ENCODE results near the gene SEC16A. TPM values are rescaled to one million over a fixed set of nuclear protein-coding genes. Genes with fewer than 3 reads are reported as not detected.
"Not testable (repeated sequence)": the region's sequence is repeated elsewhere in the genome, so short reads cannot be mapped to it uniquely, and the experiment has no call there.

The SEC16A gene
- total RNA-seq, 8 experiments from 2014 or later = 21.8 to 59.1 (median 35.0) TPM

DNA sequence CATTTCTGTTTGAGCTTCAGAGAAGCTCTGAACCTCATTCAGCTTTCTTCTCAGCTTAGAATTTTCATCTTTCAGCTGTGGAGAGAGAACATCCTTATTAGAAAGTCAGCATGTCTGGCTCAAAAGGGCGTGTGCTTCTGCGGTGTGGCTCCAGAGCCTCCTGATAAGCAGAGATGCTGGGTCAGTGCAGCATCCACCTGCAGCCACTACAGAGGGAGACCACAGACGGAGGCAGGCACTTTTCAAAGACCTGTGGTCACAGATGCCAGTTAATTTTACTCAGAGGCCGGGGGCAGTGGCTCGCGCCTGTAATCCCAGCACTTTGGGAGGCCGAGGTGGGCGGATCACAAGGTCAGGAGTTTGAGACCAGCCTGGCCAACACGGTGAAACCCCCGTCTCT is 76.9 kb downstream of the SEC16A start:
- H3K4me1 ChIP-seq (replicated peaks in 1 of 2); H3K4me3 ChIP-seq; H3K27ac ChIP-seq; in situ Hi-C loops (cut with MboI; ENCODE audit: low pct_unique_long_range_greater_than_20kb in 2 of 9, low sequenced_read_pairs in 9 of 9, unreplicated experiment in 9 of 9); ATAC-seq (replicated peaks in 6 of 8): not testable (repeated sequence)
- 95 to 100% (median 100%) methylated on average over 2 to 7 of the region's 10 CpGs; no CpG with 5 or more reads in 7 of the 10 experiments for WGBS, 10 experiments

DNA sequence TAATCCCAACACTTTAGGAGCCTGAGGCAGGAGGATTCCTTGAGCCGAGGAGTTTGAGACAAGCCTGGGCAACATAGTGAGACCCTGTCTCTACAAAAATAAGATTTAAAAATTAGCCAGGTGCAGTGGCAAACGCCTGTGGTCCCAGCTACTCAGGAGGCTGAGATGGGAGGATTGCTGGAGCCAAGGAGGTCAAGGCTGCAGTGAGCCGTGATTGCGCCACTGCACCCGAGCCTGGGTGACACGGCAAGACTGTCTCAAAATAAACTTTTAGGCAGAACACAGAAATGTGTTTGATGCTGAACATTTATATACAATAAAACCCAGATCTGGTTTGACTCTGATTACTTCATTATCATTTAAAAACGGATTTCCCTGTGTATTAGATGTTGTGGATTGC is 77.4 kb downstream of the SEC16A start:
- Histone ChIP-seq H3K27ac (no peak overlapping the region), H3K4me3 (no peak overlapping the region), H3K4me1 (replicated peaks in 1 of 2) (peaks cover 9 to 11% of the 10 kb centered on the region in 2 donors)
- no peak for ATAC-seq (replicated peaks in 6 of 8)
- 20 to 100% (median 67%) methylated on average over 1 to 6 of the region's 7 CpGs; no CpG with 5 or more reads in 1 of the 10 experiments for WGBS, 10 experiments
- in situ Hi-C loops (cut with MboI; ENCODE audit: low pct_unique_long_range_greater_than_20kb in 2 of 9, low sequenced_read_pairs in 9 of 9, unreplicated experiment in 9 of 9) = no loop called here

DNA sequence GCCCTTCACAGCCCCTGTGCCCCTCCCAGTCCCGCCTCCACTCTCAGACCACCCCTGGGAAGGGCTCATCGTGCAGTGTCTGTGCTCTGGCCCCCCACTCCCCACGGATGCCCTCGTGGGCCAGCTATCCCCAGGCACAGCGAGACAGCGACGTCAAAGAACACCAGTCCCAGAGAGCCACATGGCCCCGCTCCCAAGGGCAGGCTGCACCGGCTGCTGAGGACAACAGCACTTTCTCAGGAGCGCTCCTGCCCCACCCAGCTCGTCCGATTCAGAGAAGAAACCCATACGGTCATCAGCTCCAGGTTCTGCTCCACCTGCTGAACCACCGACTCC is 78.1 kb downstream of the SEC16A start:
- 95 to 100% (median 100%) methylated on average over 1 to 8 of the region's 14 CpGs; no CpG with 5 or more reads in 5 of the 10 experiments for WGBS, 10 experiments
- H3K4me3 ChIP-seq = no peak overlapping the region

DNA sequence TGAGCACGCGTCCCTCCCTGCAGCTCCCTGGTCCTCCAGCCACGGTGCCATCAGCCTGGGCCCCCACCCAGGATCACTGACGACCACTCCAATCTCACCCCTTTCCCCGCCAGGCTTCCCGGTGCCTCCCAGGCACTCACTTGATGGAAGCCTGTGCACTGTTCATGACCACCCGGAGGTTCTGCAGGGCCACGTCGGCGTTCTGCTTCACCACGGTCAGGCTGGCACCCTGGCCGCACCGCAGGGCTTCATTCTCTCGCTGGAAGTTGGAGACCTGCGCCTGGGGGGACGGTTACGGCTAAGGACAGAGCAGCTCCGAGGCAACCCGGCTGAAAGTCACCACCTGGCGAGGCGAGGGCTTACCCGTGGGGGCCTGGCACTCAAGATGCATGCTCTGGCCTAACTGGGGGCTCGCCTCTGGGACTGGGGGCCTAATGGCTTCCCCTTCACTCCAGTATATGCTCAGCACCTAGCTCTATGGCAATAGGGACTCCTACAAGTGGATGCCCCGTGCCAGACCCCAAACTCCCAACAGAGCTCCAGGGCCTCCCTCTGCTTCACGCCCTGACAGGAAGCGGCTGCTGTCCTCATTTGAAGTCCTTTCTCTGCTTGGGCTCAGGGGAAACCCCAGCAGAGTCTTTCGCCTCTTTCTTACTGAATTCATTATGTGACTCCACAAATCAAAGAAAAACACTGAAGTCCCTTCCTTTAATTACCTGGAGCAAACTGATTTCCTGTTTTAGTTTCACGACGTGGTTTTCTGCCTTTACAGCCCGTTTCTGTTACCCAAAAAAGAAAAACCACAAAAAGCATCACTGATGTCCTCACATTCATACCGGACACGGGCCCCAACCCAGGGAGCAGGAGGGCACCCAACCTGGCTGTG is 78.7 kb downstream of the SEC16A start:
- H3K27ac ChIP-seq = no peak overlapping the region
- no peak for ATAC-seq (replicated peaks in 6 of 8)
- no peak overlapping the region for H3K4me3 ChIP-seq
- 89 to 100% (median 93%) methylated on average over 2 to 9 of the region's 32 CpGs; no CpG with 5 or more reads in 3 of the 10 experiments for WGBS, 10 experiments
- in situ Hi-C loops (cut with MboI; ENCODE audit: low pct_unique_long_range_greater_than_20kb in 2 of 9, low sequenced_read_pairs in 9 of 9, unreplicated experiment in 9 of 9) = no loop called here
- H3K4me1 ChIP-seq (replicated peaks in 1 of 2) = peaks cover 8 to 9% of the 10 kb centered on the region in 2 donors

More for the DNA sequence above, 78.1 kb downstream of the SEC16A start:
- no peak overlapping the region for H3K27ac ChIP-seq
- peaks cover 12 to 14% of the 10 kb centered on the region in 2 donors for H3K4me1 ChIP-seq (replicated peaks in 1 of 2)
- in situ Hi-C loops (cut with MboI; ENCODE audit: low pct_unique_long_range_greater_than_20kb in 2 of 9, low sequenced_read_pairs in 9 of 9, unreplicated experiment in 9 of 9) = no loop called here
- no peak for ATAC-seq (replicated peaks in 6 of 8)

DNA sequence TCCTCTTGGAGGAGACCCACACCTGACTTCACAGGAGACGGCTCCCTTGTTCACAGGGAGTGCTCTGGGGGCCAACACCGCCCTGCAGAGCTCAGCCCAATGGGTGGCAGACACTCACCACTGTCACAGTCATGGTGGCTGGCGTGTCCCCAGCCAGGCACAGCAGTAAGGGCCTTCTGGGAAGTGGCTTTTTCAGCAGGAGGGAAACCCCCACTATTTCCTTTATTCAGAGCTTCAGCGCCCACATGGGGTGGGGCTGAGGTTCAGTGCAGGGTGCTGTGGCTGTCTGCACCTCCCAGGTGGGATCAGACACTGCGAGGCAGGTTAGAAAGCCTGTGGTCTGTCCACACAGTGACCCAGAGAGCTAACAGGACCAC is 79.3 kb downstream of the SEC16A start:
- H3K4me1 ChIP-seq (replicated peaks in 1 of 2) = peaks cover 11 to 13% of the 10 kb centered on the region in 2 donors
- WGBS, 10 experiments = no CpG with 5 or more reads among the region's 5 CpGs
- ATAC-seq (replicated peaks in 6 of 8) = no peak
- in situ Hi-C loops (cut with MboI; ENCODE audit: low pct_unique_long_range_greater_than_20kb in 2 of 9, low sequenced_read_pairs in 9 of 9, unreplicated experiment in 9 of 9) = no loop called here
- no peak overlapping the region for H3K27ac ChIP-seq
- H3K4me3 ChIP-seq = no peak overlapping the region

DNA sequence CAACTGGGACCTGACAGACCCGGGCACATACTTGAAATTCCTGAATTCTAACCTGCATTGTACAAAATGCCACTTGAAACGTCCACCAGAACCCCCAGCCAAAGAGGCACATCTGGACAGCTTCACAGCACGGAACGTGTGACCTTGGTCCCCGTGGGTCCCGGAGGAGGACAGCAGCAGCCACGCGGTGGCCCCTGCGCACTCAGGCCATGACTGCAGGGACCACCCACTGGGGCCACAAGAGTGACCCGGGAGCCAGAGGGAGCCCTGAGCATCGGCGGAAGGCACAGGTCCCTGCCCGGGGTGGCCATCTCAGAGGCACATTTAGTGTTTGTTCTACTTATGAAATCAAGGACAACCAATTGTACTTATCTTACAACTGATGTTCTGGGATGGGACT is 80.8 kb downstream of the SEC16A start:
- Histone ChIP-seq H3K4me3 (no peak overlapping the region), H3K4me1 (replicated peaks in 1 of 2) (peaks cover 11 to 15% of the 10 kb centered on the region in 2 donors), H3K27ac (no peak overlapping the region)
- in situ Hi-C loops (cut with MboI; ENCODE audit: low pct_unique_long_range_greater_than_20kb in 2 of 9, low sequenced_read_pairs in 9 of 9, unreplicated experiment in 9 of 9) = no loop called here
- no peak for ATAC-seq (replicated peaks in 6 of 8)
- WGBS, 10 experiments = 52 to 92% (median 80%) methylated on average over 1 to 9 of the region's 13 CpGs; no CpG with 5 or more reads in 3 of the 10 experiments

DNA sequence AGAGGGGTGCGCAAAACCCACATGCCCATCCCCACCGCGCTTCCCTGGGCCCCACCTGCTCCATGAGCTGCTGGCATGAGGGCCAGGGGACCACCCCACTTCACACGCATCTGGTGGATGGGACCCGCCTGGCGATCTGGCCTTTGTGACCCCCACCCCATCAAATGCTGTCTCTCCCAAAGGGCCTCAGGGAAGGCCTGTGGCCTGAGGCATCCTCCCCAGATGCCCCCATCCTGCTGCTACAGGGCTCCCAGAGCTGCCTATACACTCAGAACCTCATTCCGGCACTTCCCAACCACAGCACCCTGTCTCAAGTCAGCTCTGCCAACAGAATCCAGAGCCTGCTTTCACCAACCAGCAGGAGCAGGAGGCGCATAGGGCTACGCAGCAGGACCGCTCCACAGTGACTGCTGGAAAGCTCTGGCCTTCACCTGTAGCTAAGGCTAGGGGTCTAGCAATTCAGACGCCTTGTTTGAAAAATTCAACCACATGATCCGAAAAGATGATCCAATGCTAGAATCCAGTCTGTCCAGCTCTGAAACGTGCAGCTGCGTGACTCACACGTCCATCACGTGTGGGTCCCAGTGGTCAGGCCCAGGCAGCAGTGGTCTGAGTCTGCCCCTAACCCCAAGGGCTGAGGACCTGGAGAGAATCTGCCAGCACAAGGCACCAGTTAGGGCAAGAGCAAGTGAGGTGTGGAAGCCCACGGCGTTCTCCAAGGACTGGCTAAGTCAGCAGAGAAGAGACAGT is 81.5 kb downstream of the SEC16A start:
- Histone ChIP-seq H3K27ac (no peak overlapping the region), H3K4me1 (replicated peaks in 1 of 2) (peaks cover 11 to 15% of the 10 kb centered on the region in 2 donors), H3K4me3 (no peak overlapping the region)
- 60 to 100% (median 91%) methylated on average over 2 to 10 of the region's 18 CpGs; no CpG with 5 or more reads in 2 of the 10 experiments for WGBS, 10 experiments
- ATAC-seq (replicated peaks in 6 of 8) = no peak
- in situ Hi-C loops (cut with MboI; ENCODE audit: low pct_unique_long_range_greater_than_20kb in 2 of 9, low sequenced_read_pairs in 9 of 9, unreplicated experiment in 9 of 9) = no loop called here

DNA sequence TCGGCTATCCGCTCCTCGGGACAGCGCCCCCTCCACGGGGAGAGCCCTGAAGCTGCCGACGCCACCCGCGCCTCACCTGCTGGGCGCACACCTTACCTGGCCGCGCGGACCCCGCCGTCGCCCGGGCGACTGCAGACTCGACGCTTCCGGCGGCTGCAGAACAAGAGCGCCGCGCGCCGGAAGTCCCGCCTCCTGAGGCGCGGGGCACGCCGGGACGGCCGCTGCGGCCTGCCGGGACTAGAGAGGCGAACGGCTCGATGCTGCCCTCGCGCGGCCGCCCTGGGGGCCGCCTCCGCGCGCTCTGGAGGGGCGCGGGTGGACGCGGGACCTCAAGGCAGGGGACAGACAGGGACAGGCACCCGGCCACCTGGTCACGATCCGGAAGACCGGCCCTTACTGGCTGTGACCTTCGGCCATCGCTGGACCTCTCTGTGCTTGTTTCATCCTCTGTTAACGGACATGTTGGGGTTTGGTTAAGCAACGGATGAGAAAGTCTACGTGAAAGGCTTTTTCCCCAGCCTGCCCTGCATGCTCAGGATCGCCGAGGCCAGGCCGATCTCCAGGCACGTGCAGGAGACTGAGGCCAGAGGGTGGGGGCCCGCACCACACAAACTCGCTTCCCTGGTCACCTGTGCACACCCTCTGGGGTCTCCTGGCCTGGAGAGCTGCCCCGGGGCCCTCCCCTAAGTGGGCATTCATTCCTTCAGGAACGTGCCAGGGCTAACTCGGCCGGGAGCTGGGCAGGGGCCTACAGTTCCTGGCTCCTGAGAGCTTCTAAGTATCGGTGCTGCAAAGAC is 82.6 kb downstream of the SEC16A start, which contains the start of gene SNAPC4:
Gene SNAPC4 (minus strand): TSS at position 133 of the 797 bp plus-strand sequence. CDS start 1,742 bp downstream, outside the sequence.
- ATAC-seq (replicated peaks in 6 of 8) = peak; percentile 75 to 95 (median 90)
- in situ Hi-C loops (cut with MboI; ENCODE audit: low pct_unique_long_range_greater_than_20kb in 2 of 9, low sequenced_read_pairs in 9 of 9, unreplicated experiment in 9 of 9) = no loop called here
- H3K4me3 ChIP-seq = peak within 1 kb of the TSS; percentile 70 to 96 (median 95)
- H3K27ac ChIP-seq = peak within 1 kb of the TSS; percentile 62 to 78
- WGBS, 10 experiments = 0 to 30% (median 7%) methylated on average over 1 to 16 of the region's 71 CpGs; no CpG with 5 or more reads in 3 of the 10 experiments
- peaks cover 11 to 15% of the 10 kb centered on the region in 2 donors for H3K4me1 ChIP-seq (replicated peaks in 1 of 2)

DNA sequence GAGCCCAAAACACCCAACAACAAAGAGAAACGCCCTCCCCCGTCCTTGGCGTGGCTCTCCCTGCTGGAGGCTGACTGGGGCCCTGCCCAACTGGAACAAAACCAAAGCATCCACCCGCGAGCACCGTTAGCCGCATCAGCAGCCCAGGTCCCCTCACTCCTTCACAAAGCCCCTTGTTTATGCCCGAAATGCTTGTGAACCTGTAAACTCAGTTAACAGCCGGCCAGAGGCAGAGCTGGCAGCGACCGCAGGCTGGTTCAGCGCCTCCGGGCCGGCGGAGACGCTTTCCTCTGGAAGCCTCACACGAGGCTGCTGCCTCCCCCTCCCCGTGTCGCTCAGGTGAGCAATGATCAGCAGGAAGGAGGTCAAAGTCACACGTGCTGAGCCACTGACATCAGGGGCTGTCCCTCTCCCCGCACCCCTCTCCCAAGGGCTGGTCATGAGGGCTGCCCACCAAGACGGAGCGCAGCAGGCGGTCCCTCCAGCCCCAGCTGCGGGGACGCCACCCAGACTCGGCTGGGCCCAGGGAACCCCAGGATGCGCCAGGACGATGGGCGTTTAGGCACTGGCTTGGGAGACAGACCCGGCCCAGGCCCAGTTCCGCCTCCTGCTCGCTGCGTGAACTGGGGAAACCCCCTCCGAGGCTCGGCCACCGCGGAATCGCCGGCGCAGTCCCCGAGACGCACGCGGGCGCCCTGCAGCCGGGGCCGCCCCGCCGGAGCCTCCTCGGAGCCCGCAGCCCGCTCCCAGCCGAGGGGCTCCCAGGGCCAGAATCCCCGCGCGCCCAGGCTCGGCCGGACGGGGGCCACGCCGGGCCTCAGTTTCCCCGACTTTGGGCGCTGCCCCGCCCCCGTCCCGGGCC is 83.4 kb downstream of the SEC16A start:
- peak overlapping the region; percentile 70 to 96 (median 95) for H3K4me3 ChIP-seq
- 0 to 20% (median 2%) methylated on average over 1 to 10 of the region's 67 CpGs; no CpG with 5 or more reads in 2 of the 10 experiments for WGBS, 10 experiments
- in situ Hi-C loops (cut with MboI; ENCODE audit: low pct_unique_long_range_greater_than_20kb in 2 of 9, low sequenced_read_pairs in 9 of 9, unreplicated experiment in 9 of 9) = no loop called here
- peaks cover 11 to 15% of the 10 kb centered on the region in 2 donors for H3K4me1 ChIP-seq (replicated peaks in 1 of 2)
- ATAC-seq (replicated peaks in 6 of 8) = peak; percentile 18 to 49 (median 36)
- peak overlapping the region; percentile 62 to 78 for H3K27ac ChIP-seq

DNA sequence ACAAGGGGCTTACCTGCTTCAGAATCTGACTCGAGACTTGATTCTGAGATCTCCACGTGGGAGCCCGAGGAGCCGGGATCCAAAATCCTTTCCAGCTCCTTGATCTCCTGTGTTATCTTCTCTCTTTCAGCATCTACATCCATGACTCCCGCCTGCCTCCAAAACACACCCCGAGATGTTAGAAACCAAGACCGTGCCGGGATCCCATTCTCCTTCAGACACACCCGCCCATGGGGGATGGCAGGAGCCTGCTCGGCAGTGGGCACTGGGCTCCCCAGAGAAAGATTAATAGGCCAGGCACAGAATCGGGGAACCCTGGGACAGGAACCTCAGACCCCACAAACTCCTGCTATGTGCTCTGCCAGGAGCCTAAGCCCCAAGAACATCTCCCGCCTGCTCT is 84.6 kb downstream of the SEC16A start:
- Histone ChIP-seq H3K27ac (no peak overlapping the region), H3K4me3 (peak overlapping the region in 1 of 5 donors; percentile 95), H3K4me1 (replicated peaks in 1 of 2) (peaks cover 11 to 15% of the 10 kb centered on the region in 2 donors)
- in situ Hi-C loops (cut with MboI; ENCODE audit: low pct_unique_long_range_greater_than_20kb in 2 of 9, low sequenced_read_pairs in 9 of 9, unreplicated experiment in 9 of 9) = no loop called here
- WGBS, 10 experiments = 85 to 100% (median 99%) methylated on average over 3 to 9 of the region's 12 CpGs; no CpG with 5 or more reads in 6 of the 10 experiments
- ATAC-seq (replicated peaks in 6 of 8) = no peak

DNA sequence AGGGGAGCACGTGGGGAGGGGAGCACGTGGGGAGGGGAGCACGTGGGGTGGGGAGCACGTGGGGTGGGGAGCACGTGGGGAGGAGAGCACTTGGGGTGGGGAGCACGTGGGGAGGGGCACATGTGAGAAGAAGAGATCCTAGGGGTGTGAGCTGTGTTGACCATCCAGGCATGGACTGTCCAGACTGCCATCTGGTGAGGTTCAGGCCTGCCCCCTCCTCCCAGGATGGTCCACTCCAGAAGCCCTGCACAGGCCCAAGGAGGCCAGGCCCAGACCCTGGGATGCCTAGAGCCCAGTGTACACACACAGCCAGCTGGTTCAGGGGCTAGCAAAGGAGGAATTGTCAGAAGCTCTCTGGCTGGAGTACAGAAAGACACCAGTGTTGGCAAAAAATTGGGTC is 85.2 kb downstream of the SEC16A start:
- WGBS, 10 experiments = no CpG with 5 or more reads among the region's 6 CpGs
- no peak overlapping the region for H3K4me3 ChIP-seq
- no peak overlapping the region for H3K27ac ChIP-seq
- H3K4me1 ChIP-seq (replicated peaks in 1 of 2) = peaks cover 11 to 15% of the 10 kb centered on the region in 2 donors
- in situ Hi-C loops (cut with MboI; ENCODE audit: low pct_unique_long_range_greater_than_20kb in 2 of 9, low sequenced_read_pairs in 9 of 9, unreplicated experiment in 9 of 9) = no loop called here
- no peak for ATAC-seq (replicated peaks in 6 of 8)

DNA sequence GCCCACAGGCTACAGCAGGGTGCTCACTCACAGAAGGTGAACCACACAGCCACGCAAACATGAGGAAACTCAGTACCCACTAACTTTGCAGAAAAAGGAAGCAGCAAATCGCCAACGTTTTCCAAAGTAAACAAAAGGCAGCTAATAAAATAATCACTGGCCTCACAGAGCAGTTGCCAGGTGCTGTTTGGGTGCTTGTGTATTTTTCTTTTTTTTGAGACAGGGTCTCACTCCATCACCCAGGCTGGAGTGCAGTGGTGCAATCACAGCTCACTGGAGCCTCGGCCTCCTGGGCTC is 86.7 kb downstream of the SEC16A start:
- Histone ChIP-seq H3K4me3 (no peak overlapping the region), H3K27ac (no peak overlapping the region), H3K4me1 (replicated peaks in 1 of 2) (peaks cover 11 to 15% of the 10 kb centered on the region in 2 donors)
- WGBS, 10 experiments = 80 to 100% (median 94%) methylated on average over 1 to 3 of the region's 4 CpGs; no CpG with 5 or more reads in 4 of the 10 experiments
- no peak for ATAC-seq (replicated peaks in 6 of 8)
- in situ Hi-C loops (cut with MboI; ENCODE audit: low pct_unique_long_range_greater_than_20kb in 2 of 9, low sequenced_read_pairs in 9 of 9, unreplicated experiment in 9 of 9) = no loop called here

Measured in motor neuron (in vitro differentiated cells).